GM18861 (cell line): Measurements from ENCODE around the gene HTRA2.
A peak's percentile ranks its signal among the peaks of the same experiment; 100 is the strongest.
"Not testable (repeated sequence)": the region's sequence is repeated elsewhere in the genome, so short reads cannot be mapped to it uniquely, and the experiment has no call there.

Source experiments
- ATAC-seq: cut with Tn5 transposase; IDR thresholded peaks from one replicate; pipeline ENCODE4 v1.9.1; 2021; ENCODE audit not compliant: unreplicated experiment

The HTRA2 gene

DNA sequence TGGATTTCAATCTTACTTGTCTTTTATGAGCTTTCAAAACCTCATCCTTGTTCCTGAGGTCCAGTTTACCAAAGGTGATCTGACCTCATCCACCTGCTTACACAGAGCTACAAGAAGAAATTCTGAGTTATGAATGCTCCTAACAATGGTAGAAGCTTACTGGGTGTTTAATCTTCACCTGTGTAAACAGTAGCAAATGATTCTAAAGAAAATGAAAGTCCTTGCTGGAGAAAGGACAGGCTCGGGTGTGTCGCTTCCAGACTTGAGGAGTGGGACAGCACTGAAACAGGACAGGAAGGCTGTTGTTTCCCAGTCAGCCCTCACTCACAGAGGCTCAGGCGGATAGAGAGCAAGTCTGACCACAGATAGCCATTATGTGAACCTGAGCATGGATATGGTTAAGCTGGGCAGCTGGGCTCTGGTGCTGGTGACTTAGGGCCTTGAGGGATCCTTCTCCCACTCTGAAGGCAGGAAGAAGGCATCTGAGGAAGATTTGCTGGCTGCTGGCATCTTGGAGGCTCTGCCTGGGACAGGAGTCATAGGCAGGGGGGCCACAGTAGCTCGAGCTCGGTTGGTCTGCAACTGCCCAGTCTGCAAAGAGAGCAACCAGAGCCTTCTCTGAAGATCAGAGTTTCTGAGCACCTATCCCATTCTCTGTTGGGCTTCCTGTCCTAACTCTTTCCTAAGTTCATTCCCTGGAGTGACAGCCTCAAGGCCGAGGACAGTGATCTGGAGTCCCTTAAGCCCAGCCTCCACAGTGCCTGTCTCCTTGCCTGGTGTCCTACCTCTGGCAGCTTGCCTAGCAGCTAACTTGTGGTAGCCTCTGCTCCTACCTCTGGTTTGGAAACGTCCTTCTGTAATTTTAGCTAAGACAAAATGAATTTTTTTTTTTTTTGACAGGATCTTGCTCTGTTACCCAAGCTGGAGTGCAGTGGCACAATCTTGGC lies 28.8 kb downstream of the HTRA2 start:
- ATAC-seq = no peak

DNA sequence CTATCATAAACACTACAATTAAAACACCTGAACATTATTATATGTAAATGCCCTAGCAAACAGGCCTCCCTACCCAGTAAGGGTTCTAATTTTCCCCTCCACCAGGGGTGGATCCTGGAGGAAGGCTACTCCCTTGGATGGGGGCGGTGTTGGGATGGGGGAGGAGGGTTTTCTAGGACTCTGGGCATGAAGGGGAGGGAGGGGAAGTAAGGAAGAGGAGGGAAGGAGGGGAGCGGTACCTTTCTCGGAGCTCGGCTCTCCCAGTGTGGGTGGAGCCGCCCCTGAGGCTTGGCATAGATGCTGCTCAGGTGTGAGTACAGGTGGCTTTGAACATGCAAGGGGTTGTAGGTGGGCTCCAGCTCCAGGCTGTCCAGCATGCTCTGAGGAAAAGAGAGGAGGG lies 30.2 kb downstream of the HTRA2 start:
- ATAC-seq = no peak

GRCh38 chr2:74560591-74560990 lies 30.9 kb downstream of the HTRA2 start:
- ATAC-seq = no peak

- ATAC-seq = not testable (repeated sequence)
Observed at GRCh38 chr2:74561022-74561421, 31.3 kb downstream of the HTRA2 start.

DNA sequence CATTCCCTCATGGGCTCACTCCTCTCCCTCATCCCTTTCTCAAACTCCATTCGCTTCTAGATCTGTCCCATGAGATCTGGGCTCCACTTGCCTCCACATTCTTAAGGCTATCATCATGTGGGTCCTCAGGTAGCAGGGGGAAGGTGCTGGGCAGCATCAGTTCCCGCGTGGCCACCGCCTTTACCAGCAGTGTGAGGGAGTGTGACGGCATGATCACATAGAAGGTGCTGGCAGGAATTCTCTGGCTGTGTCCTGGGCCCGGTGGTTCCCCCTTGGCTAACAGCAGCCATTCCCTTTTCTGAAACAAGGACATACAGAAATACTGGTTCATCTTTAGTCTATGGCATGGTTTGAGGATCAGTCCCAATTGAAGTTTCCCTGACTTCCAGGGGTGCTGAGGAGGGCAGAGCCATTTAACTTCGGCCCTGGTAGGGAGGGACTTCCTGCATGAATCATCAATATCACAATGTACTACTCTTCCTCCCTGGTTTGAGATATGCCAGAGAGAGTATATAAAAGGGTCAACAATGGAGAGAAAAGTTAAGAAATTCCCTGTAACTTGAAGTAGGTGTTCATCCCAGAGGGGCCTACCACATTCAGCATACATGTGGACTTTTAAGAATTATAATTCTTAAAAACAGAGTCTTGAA lies 32.5 kb downstream of the HTRA2 start:
- no peak for ATAC-seq

DNA sequence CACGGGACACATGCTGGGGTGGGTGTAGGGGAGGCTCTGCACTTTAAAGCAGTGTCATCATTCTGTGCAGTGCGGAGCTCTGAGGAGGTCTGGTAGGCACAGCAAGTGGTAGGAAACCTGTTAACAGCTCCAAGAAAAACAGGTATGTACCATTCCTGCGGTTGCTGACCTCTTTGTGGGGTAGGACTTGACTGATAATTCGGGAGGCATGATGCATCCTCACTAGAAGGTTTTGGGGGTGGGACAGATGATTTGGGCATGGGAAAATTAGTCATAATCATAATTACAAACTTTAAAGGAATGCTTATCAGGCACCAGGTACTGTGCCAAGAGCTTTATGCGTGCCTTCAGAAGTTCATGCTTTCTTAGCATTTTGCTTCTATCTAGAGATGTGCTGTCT lies 34.5 kb downstream of the HTRA2 start:
- no peak for ATAC-seq

GRCh38 chr2:74566076-74566753 lies 36.5 kb downstream of the HTRA2 start:
- ATAC-seq = no peak

DNA sequence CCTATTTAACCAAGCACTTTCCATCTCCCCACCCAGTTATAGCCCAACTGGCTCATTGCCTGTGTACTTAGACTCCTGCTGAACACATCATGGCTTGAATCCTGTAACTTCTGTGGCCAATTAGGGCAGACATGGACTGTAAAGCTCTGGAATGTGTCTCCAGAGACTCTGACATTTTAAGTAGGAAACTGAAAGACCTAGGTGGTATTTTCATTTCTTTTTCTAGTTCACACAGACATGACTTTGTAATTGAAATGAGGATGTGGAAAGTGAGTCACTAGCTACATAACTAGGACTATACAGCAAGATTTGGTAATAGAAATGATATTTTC lies 37.0 kb downstream of the HTRA2 start:
- no peak for ATAC-seq

DNA sequence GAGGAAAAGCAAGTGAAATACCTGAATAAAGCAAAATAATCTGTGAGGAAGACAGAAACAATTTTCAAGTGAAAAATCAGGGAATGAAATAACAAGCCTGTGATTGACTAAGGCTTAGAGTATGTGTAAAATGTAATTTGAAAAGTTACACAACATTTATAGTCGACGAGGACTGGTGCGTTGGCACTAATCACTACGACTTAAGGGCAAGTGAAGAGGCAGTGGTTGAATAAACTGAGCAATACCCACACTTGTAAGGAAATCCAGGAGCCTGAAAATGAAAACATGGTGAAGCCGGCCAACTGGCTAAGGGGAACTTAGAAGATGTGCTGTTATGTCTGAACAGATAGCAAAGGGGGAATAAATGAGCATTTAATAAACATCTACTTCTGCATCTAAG lies 38.1 kb downstream of the HTRA2 start:
- ATAC-seq = no peak

DNA sequence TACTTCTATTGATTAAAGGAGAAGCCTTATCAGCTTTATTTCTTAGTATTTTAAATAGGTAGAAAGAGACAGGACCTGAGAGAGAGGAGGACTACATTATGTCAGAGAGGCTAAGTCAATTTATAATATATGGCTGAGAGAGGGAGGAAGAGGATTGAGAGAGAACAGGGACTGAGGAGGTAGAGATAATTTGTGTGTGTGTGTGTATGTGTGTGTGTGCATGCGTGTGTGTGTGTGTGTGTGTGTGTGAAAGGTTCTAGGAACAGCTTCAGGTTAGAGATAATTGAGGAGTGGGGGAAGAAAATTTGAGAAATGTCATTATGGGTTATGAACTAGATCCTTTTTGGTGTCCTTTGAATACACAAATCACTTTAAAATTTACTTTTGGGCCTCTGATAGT lies 40.0 kb downstream of the HTRA2 start:
- ATAC-seq = no peak

- peak; percentile 63 for ATAC-seq
Observed at GRCh38 chr2:74571058-74571457, 41.3 kb downstream of the HTRA2 start.

GRCh38 chr2:74572178-74572925 lies 42.6 kb downstream of the HTRA2 start:
- ATAC-seq = no peak

GRCh38 chr2:74573747-74574562 lies 44.2 kb downstream of the HTRA2 start:
- ATAC-seq = peak; percentile 50

DNA sequence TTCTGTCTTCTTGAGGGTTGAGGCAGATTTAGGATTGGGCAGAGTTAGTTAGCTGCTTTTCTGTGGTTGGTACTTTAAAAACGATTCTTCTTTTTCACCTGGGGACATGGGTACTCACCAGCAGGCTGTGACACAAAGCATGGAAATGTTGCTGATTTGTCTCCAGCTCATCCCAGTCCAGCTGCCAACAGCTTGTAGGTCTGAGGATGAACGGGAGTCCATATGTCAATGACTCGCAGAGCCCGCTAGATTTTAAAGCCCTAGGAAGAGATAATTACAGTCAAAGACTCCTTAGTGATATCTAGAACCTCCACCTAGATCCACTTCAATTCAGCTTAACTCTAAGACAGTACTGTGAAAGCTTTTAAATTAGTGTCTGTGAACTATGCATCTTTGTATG lies 45.6 kb downstream of the HTRA2 start:
- ATAC-seq = no peak

- ATAC-seq = no peak
Observed at GRCh38 chr2:74576211-74576862, 46.6 kb downstream of the HTRA2 start.

GRCh38 chr2:74576863-74577229 lies 47.1 kb downstream of the HTRA2 start:
- peak; percentile 13 for ATAC-seq

DNA sequence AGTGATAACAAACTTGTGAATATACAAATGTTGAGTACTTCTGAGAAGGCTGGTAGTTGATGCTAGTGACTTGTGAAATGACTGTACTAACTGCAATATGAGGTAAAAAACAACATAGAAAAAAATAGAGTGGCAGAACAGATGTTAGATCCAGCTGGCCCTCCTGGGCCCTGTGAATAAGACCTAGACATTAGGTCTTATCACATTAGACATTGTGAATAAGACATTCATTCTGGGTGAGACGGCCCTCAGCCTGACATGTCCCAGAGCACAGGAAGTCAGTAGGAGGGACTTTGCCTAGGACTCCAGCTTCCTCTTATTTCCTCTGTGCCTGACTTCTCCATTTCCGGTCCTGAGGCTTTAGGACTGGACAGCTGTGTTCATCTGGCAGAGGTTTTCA lies 47.7 kb downstream of the HTRA2 start:
- peak; percentile 44 for ATAC-seq

DNA sequence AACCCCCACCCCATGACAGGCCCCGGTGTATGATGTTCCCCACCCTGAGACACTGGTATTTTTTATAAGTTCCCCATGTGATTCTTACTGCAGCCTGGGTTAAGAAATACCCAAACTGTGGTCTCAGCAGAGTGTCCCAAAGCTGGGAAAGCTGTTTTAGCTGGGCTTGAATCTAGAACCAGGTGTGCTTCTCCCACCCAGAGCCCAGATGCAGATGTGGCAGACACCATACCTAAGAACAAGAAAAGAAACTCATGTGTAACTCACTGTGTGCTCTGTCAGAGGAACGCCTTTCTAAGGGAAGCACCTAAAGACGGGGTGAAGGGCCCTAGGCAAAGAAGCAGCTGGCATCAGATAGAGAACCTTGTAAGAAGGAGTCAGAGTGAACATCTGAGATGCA lies 48.7 kb downstream of the HTRA2 start:
- no peak for ATAC-seq

DNA sequence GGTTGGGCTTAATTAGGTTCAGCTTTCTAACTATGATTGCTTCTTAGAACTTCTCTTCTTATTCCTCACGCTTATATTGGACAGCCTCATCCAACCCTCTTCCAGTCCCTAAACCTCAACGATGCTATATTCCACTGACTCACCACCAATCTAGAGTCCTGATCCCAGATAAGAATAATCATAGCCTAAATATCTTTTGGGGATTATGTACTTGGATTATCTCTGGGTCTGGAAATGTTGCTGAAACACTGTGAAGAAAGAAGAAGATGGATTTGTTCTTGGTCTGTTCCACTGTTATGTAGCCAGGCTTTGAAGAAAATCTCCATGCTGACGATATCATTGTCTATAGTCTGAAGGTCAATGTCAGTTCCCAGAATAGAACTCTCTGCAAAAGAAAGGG lies 51.7 kb downstream of the HTRA2 start:
- no peak for ATAC-seq

GRCh38 chr2:74582184-74582583 lies 52.5 kb downstream of the HTRA2 start:
- no peak for ATAC-seq
